Breast epithelium (tissue), 3 donors: ENCODE measurements around the gene CGB2.

ENCODE experiments used
- POLR2A ChIP-seq: fragments of 450-650 bp; IDR thresholded peaks from one replicate; pipeline ENCODE4 v1.6.1; 2016; ENCODE audit warnings: antibody characterized with exemption, mild to moderate bottlenecking, moderate library complexity
- TF ChIP-seq, protein P1 (sequence below), 3 donors: fragments of 450-650 bp; IDR thresholded peaks; one replicate each; pipeline ENCODE4 v1.5.1; 2016 to 2017; ENCODE audit warnings: antibody characterized with exemption in 3 of 3, mild to moderate bottlenecking in 3 of 3, moderate library complexity in 3 of 3

DNA sequence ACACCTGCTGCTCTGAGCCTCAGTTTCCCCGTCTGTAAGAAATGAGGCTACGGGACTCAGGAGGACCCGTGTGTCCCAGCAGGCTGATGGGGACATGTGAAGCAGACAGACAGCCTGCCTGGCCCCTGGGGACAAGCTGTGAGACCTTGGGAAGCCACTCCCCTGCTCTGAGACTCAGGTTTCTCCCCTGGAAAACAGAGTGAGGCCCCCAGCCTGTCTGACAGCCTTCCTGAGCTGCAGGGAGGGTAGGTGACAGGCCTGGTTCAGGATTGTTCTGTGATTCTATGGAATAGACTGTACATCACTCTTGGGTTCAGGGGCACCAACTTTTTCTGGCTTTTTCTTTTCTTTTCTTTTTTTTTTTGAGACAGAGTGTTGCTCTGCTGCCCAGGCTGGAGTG, 35.9 kb downstream of the CGB2 start:
- TF ChIP-seq, protein P1, sequence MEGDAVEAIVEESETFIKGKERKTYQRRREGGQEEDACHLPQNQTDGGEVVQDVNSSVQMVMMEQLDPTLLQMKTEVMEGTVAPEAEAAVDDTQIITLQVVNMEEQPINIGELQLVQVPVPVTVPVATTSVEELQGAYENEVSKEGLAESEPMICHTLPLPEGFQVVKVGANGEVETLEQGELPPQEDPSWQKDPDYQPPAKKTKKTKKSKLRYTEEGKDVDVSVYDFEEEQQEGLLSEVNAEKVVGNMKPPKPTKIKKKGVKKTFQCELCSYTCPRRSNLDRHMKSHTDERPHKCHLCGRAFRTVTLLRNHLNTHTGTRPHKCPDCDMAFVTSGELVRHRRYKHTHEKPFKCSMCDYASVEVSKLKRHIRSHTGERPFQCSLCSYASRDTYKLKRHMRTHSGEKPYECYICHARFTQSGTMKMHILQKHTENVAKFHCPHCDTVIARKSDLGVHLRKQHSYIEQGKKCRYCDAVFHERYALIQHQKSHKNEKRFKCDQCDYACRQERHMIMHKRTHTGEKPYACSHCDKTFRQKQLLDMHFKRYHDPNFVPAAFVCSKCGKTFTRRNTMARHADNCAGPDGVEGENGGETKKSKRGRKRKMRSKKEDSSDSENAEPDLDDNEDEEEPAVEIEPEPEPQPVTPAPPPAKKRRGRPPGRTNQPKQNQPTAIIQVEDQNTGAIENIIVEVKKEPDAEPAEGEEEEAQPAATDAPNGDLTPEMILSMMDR (IDR thresholded peaks at IDR 0.05) = no peak
- no peak for TF ChIP-seq POLR2A
